Transverse colon (tissue), 3 donors: Measurements from ENCODE around the gene PLD5.

Experiments used
- POLR2A ChIP-seq: fragments of 450-650 bp; IDR thresholded peaks from one replicate; pipeline ENCODE4 v1.6.1; 2016; ENCODE audit warnings: antibody characterized with exemption, mild to moderate bottlenecking, moderate library complexity
- TF ChIP-seq, protein P1 (sequence below), 5 experiments: fragments of 200-600 bp in 3 of 5; fragments of 450-650 bp in 2 of 5; sonication (generic) in 3 of 5; IDR thresholded peaks; 1 replicate in 2 of 5; 2 replicates in 3 of 5; pipeline ENCODE4 v1.5.1; 2016 to 2017; ENCODE audit warnings: antibody characterized with exemption in 5 of 5, inconsistent platforms in 3 of 5, mild to moderate bottlenecking in 2 of 5, moderate library complexity in 1 of 5

DNA sequence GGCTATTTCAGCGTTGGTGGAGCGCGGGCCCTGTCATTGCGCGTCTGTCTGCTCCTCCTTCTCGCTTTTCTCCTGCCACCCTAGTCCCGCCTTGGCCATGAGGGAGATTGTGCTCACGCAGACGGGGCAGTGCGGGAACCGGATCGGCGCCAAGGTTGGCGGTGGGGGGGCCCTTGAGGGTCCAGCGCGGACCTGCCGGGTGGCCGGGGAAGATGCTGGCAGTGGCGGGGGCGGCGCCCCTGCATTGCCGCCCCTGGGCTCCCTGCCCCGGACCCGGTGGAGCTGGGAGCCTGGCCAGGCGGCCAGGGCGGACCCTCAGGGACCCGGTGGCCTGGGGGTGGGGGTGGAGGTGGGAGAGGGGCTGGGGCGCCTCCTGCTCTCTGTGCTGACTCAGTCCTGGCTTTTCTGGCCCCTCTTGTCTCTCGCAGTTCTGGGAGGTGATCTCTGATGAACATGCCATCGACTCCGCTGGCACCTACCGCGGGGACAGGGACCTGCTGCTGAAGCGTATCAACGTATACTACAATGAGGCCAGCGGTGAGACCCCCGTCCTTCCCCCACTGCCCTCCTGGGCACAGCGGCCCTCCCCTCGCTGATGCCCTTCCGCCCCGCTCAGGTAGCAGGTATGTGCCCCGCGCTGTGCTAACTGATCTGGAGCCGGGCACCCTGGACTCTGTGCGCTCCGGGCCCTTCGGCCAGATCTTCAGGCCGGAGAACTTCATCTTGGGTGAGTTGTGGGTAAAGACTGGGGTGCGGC lies 467.3 kb downstream of the PLD5 start:
- TF ChIP-seq, protein P1, sequence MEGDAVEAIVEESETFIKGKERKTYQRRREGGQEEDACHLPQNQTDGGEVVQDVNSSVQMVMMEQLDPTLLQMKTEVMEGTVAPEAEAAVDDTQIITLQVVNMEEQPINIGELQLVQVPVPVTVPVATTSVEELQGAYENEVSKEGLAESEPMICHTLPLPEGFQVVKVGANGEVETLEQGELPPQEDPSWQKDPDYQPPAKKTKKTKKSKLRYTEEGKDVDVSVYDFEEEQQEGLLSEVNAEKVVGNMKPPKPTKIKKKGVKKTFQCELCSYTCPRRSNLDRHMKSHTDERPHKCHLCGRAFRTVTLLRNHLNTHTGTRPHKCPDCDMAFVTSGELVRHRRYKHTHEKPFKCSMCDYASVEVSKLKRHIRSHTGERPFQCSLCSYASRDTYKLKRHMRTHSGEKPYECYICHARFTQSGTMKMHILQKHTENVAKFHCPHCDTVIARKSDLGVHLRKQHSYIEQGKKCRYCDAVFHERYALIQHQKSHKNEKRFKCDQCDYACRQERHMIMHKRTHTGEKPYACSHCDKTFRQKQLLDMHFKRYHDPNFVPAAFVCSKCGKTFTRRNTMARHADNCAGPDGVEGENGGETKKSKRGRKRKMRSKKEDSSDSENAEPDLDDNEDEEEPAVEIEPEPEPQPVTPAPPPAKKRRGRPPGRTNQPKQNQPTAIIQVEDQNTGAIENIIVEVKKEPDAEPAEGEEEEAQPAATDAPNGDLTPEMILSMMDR (IDR thresholded peaks at IDR 0.05) = no peak
- TF ChIP-seq POLR2A = no peak
